Measurements from ENCODE around the gene ANTXRL.

- no peak for TF ChIP-seq CTCF (IDR thresholded peaks at IDR 0.05; ENCODE audit: insufficient read depth, low read length)
- no peak for TF ChIP-seq POLR2AphosphoS5 (IDR thresholded peaks at IDR 0.05; ENCODE audit: low read depth)
- TF ChIP-seq REST (IDR thresholded peaks at IDR 0.05; ENCODE audit: insufficient replicate concordance, low read depth) = no peak
- TF ChIP-seq GABPA (IDR thresholded peaks at IDR 0.05; ENCODE audit: low read depth) = no peak
- TF ChIP-seq SPI1 (IDR thresholded peaks at IDR 0.05; ENCODE audit: borderline replicate concordance, low read depth) = no peak
Measured at GRCh38 chr10:46245381-46245900, 41.4 kb upstream of the ANTXRL start.

All from HL-60 (cell line).